ENCODE measurements around the gene STARD13.
A peak's percentile ranks its signal among the peaks of the same experiment; 100 is the strongest.

The STARD13 gene

GRCh38 chr13:33139780-33140535, 145.6 kb downstream of the STARD13 start:
- no peak for DNase-seq (ENCODE audit: low spot score)

GRCh38 chr13:33139184-33139583, 146.4 kb downstream of the STARD13 start:
- DNase-seq (ENCODE audit: low spot score), result no peak

GRCh38 chr13:33138441-33138840, 147.1 kb downstream of the STARD13 start:
- no peak for DNase-seq (ENCODE audit: low spot score)

GRCh38 chr13:33137721-33138120, 147.8 kb downstream of the STARD13 start:
- DNase-seq (ENCODE audit: low spot score), result no peak

- DNase-seq (ENCODE audit: low spot score), result no peak
Measured at GRCh38 chr13:33135097-33135496, 150.5 kb downstream of the STARD13 start.

- DNase-seq (ENCODE audit: low spot score), result no peak
Measured at GRCh38 chr13:33134213-33134612, 151.3 kb downstream of the STARD13 start.

GRCh38 chr13:33132644-33133440, 152.7 kb downstream of the STARD13 start:
- no peak for DNase-seq (ENCODE audit: low spot score)

GRCh38 chr13:33129886-33130285, 155.7 kb downstream of the STARD13 start:
- DNase-seq (ENCODE audit: low spot score), result no peak

GRCh38 chr13:33129094-33129832, 156.3 kb downstream of the STARD13 start:
- DNase-seq (ENCODE audit: low spot score), result no peak

- no peak for DNase-seq (ENCODE audit: low spot score)
Measured at GRCh38 chr13:33128134-33128533, 157.4 kb downstream of the STARD13 start.

- no peak for DNase-seq (ENCODE audit: low spot score)
Measured at GRCh38 chr13:33127009-33127551, 158.5 kb downstream of the STARD13 start.

- DNase-seq (ENCODE audit: low spot score), result peak; percentile 96
Measured at GRCh38 chr13:33125821-33126570, 159.6 kb downstream of the STARD13 start.

GRCh38 chr13:33123066-33123859, 162.3 kb downstream of the STARD13 start:
- no peak for DNase-seq (ENCODE audit: low spot score)

GRCh38 chr13:33119856-33120543, 165.6 kb downstream of the STARD13 start:
- peak; percentile 74 for DNase-seq (ENCODE audit: low spot score)

- DNase-seq (ENCODE audit: low spot score), result no peak
Measured at GRCh38 chr13:33119022-33119781, 166.4 kb downstream of the STARD13 start.

GRCh38 chr13:33116321-33117010, 169.1 kb downstream of the STARD13 start:
- DNase-seq (ENCODE audit: low spot score), result no peak

- no peak for DNase-seq (ENCODE audit: low spot score)
Measured at GRCh38 chr13:33115274-33115673, 170.3 kb downstream of the STARD13 start.

- no peak for DNase-seq (ENCODE audit: low spot score)
Measured at GRCh38 chr13:33114146-33114545, 171.4 kb downstream of the STARD13 start.

GRCh38 chr13:33112766-33113165, 172.8 kb downstream of the STARD13 start:
- no peak for DNase-seq (ENCODE audit: low spot score)
